GM21576 (cell line): ENCODE measurements around the gene VAC14.
A peak's percentile ranks its signal among the peaks of the same experiment; 100 is the strongest.
"Not testable (repeated sequence)": the region's sequence is repeated elsewhere in the genome, so short reads cannot be mapped to it uniquely, and the experiment has no call there.

Experiments used
- ATAC-seq: cut with Tn5 transposase; IDR thresholded peaks from one replicate; pipeline ENCODE4 v1.9.1; 2021; ENCODE audit warnings: mild to moderate bottlenecking, moderate library complexity; ENCODE audit not compliant: unreplicated experiment

VAC14 gene

GRCh38 chr16:70800781-70801480 lies at the start of gene VAC14:
Gene VAC14 (minus strand): TSS chr16:70801158. CDS start chr16:70800900, 258 bp downstream.
- peak; percentile 96 for ATAC-seq

DNA sequence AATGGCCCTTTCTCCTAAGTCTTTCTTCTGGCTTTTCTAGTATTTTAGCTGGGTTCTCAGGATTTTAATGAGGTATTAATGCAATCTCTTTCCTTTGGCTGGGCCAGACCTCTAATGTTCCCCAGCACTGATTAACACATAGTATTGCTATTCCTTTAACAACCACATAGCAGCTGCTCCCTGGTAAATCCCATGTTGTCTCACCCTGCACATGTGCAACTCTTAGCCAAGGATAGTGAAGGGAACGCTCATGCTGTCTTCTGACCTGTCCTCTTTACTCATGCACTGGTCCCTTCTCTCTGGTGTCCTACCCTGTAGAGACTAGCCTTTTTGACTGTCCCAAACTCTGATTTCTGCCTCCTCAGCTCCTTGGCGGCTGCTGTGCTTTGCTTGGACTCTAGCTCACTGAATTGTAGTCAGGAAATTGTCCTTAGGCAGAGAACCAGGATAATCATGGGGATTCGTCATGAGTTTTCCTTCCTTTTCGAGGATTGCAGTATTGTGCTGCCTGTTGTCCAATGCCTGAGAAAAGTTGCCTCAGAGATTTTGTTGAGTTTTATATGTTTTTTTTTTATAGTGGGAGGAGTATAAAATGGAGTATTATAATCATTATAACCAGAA lies 22.6 kb upstream of the VAC14 start:
- ATAC-seq, result not testable (repeated sequence)

DNA sequence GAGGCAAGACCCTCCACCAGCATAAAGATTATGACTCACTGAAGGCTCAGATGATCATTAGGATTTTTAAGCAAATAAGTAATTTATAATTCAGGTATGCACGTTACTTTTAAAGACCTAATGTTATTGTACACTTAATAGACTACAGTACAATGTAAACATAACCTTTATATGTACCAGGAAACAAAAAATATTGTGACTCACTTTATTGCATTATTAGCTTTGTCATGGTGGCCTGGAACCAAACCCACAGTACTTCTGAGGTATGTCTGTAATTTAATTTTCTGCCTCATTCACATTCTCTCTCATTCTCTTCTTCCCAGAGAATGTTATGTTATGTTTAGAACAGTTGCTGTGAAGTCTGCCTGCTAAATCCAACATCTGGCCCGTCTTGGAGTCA lies 21.8 kb upstream of the VAC14 start:
- ATAC-seq, result not testable (repeated sequence)

GRCh38 chr16:70818088-70818487 lies 17.1 kb upstream of the VAC14 start:
- ATAC-seq, result not testable (repeated sequence)

DNA sequence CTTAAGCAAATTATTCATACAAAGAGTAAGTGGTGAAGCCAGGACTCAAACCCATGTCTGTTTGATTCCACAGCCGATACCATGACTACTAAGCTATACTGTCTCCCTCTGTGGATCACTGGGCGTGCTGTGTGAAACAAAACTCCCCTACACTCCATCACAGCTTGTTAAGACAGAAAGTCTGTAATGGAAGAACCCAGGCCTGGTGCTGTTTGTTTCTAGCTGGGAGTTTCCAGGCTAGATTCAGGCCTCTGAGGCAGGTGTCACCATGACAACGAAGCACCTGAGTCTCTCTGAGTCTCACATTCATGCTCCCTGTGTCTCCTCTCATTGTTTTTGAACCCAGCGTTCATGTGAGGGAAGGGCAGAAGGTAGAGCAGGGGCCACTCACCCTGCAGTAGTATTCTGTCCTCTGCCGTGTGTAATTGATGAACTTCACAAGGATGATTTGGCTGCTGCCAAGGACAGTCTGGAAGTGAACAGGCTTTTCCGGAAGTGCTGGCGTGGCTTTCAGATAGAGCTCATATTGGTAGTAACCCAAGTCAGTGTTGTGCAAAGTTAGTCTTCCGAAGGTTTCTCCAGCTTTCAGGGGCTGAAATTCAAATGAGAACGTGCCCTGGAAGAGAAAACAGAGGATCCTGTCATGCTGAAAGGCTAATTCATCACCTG lies 8.6 kb upstream of the VAC14 start:
- no peak for ATAC-seq

DNA sequence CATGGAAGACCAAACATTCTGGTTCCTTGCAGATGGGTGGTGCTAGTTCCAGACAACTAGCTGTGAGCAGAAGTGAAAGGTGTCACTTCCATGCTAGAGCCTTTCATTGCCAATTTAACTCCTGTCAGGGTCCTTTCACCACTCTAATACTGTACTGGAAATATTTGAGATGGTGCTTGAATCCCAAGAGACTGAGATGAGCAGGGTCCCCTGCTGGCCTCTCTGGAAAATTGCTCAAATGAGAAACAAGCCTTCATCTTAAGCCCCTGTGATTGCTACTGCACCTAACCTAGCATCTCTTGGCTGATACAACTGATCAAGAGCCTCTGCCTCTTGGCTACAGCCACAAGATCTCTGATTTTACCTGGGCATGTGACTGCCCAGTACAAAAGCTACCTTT lies 7.4 kb upstream of the VAC14 start:
- ATAC-seq, result no peak

DNA sequence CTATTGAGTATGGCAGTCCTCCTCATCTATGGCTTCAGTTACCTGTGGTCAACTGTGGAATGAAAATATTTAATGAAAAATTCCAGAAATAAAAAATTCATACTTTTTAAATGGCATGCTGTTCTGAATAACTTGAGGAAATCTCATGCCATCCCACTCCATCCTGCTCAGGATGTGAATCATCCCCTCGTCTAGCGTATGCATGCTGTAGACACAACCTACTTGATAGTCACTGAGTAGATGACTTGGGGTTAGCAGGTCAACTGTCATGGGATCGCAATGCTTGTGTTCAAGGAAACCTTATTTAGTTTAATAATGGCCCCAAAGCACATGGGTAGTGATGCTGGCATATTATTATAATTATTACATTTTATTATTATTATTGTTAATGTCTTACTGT lies 4.8 kb upstream of the VAC14 start:
- no peak for ATAC-seq

DNA sequence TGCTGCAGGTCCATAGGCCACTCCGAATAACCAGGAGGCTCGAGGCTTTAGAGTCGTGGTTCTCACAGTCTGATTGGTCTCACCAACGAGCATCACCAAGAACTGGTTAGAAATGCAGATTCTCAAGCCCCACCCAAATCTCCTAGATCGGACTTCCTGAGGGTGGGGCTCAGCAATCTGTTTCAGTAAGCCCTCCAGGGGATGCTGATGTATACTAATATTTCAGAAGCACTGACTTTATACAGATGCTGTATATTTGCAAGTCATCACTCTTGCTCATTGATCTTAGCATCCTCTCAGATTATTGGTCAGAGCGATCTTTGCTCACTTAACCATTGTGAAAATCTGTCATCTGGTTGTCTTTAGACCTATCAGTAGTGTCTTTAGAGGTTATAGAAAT lies 4.4 kb upstream of the VAC14 start:
- no peak for ATAC-seq

- no peak for ATAC-seq
These were observed 3.8 kb upstream of the VAC14 start for GRCh38 chr16:70804734-70805169.

DNA sequence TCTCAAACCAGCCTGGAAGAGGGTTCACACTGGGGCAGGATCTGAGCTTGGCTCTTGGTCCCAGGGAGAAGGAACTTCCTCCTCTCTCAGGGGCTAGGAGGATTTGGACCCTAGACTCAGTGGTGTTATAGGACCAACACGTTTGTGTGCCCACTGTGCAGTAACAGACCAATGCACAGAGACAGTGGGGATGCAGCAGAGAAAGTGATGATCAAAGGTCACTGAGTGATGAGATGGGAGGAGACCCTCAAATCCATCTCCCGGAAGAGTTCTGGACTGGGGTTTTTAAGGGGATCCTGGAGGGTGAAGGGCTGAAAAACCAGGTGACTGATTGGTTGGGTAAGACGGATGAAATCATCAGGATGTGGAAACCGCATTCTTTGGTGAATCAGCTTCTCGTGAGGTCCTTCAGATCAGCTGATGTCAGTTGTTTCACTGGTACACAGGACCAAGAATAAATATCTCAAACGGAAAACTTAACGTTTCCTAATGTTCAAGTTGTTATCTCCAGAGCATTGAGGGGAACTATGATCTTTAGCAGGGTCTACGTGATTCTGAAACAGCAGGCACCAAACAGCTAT lies 3.3 kb upstream of the VAC14 start:
- ATAC-seq, result no peak

DNA sequence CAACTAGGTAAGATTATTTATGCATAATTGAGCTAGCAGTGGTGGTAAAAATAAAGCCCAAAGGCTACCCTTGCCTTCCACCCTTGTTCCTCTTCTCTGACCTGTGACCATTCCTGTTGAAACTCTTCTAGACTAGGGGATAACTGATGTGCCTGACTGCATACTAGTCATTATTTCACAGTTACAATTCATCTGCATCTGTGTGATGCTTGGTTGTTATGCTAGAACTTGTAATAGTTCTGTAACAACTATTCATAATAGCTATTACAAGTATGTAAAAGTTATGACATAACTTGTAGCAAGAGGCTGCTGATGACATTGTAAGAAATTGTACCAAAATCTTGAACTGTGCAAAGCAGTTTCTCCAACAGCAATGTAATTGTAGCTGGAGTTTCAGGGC lies 2.4 kb upstream of the VAC14 start:
- ATAC-seq, result no peak

- ATAC-seq, result no peak
These were observed 653 bp upstream of the VAC14 start for GRCh38 chr16:70801611-70802010.

- peak; percentile 1 for ATAC-seq
These were observed 647 bp downstream of the VAC14 start for GRCh38 chr16:70800311-70800710.

GRCh38 chr16:70796301-70796700 lies 4.7 kb downstream of the VAC14 start:
- no peak for ATAC-seq

DNA sequence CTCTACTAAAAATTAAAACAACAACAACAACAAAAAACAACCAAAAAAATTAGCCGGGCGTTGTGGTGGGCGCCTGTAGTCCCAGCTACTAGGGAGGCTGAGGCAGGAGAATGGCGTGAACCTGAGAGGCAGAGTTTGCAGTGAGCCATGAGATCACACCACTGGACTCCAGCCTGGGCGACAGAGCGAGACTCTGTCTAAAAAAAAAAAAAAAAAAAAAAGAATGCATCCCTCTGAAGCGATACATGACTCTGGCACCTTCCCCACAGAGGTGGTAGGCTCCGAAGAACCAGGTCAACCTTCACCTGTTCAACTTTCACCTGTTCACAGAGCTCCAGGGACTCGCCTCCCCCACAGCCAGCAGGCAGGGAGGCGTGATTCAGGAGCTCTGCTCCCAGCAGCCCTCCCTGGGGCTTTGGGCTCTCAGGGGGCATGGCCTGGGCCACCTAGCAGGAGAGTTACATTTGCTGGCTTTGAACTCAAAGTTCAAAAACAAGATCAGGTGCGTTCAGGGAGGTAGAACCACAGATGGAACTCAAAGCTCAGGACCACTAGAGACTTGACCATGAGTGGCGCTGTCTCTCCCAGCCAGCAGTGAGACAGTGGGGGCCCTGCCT lies 5.6 kb downstream of the VAC14 start:
- ATAC-seq, result no peak

GRCh38 chr16:70793851-70794502 lies 7.0 kb downstream of the VAC14 start:
- ATAC-seq, result no peak

- no peak for ATAC-seq
These were observed 10.1 kb downstream of the VAC14 start for GRCh38 chr16:70790815-70791214.

DNA sequence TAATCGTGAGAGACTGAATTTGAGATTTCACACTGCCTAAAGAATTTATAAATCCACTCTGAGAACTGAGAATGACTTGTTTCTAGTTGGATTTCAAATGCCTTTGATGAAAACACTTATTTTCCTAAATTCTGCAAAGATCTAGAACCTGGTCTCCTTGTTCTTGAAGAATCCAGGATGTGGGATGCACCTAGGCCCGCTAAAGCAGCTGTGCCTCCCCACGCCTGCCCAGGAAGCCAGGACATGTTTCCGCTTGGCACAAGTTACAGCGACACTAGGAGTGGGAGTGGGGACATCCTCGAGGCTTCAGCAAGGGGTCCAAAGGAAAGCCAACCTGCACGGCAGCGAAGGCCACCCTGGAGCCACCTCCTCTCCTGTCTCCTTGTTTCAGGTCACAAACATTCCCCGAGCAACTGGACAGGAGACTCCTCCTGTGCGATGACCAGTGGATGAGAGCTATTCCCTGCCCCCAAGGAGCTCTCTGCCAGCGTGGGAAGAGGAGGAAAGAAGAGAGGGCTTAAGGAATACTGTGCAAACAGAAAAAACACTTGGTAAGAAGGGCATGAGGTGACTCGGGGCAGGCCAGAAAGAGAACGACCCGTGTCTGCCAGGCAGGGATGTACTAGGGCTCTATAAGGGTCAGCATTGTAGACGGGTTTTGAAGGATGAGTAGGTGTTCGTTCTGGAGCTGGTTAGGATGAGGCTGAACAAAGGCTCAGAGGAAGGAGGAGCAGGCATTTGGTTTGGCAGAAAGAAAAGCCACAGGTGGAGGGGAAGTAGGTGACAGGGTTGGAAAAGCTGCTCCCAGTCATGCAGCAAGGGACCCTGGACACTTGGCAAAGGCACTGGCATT lies 11.1 kb downstream of the VAC14 start:
- ATAC-seq, result no peak

DNA sequence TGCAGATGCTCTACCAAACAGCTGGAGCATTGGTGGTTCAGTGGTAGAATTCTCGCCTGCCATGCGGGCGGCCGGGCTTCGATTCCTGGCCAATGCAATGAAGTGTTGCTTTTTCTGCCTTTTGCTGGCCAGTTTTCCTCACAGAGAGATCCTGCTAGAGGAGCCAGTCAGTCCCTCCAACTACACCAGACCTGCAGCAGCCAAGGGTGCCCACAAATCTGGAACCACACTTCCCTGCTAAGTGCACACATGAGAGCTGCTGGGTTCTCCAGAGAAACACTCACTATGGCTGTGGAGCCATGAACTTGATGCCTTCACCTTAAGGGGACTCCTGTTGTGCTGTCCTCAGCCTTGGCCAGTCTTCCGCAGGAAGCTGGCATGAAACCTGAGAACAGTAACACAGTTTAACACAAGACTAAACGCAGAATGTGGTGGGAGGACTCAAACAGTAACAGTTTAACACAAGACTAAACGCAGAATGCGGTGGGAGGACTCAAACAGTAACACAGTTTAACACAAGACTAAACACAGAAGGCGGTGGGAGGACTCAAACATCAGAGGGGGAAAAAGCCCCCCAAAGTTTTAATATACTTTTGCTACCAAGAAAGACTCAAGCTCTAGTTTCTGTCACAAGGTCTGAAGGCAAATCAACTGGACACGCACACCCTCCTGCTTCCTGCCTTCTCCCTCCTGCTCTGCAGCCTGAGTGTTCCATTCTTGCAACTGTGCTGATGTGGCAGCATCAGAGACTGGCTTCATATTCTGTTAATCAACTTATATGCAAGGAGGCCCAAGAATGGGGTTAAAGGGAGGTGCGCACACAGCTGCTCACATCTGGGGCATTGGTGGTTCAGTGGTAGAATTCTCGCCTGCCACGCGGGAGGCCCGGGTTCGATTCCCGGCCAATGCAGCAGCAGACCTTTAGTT lies 12.0 kb downstream of the VAC14 start:
- no peak for ATAC-seq
